GM18526 (cell line): ENCODE data around the gene EPB41L4A.

Experiments used
- POLR2A ChIP-seq: IDR thresholded peaks from 3 replicates; pipeline ENCODE4 v1.6.1; 2011; ENCODE audit not compliant: insufficient read length; ENCODE audit errors: extremely low read depth

The EPB41L4A gene

DNA sequence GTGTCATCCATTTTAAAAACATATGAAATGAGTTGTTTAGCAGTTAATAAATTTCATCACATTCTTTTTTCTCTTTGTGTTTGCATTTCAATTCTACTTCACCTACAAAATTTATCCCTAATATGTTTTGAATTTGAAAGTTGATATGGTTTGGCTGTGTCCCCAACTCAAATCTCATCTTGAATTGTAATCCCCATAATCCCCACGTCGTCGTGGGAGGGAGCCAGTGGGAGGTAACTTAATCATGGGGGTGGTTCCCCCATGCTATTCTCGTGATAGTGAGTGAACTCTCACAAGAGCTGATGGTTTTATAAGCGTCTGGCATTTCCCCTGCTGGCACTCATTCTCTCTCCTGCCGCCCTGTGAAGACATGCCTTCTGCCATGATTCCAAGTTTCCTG lies 200.1 kb downstream of the EPB41L4A start:
- no peak for TF ChIP-seq POLR2A

DNA sequence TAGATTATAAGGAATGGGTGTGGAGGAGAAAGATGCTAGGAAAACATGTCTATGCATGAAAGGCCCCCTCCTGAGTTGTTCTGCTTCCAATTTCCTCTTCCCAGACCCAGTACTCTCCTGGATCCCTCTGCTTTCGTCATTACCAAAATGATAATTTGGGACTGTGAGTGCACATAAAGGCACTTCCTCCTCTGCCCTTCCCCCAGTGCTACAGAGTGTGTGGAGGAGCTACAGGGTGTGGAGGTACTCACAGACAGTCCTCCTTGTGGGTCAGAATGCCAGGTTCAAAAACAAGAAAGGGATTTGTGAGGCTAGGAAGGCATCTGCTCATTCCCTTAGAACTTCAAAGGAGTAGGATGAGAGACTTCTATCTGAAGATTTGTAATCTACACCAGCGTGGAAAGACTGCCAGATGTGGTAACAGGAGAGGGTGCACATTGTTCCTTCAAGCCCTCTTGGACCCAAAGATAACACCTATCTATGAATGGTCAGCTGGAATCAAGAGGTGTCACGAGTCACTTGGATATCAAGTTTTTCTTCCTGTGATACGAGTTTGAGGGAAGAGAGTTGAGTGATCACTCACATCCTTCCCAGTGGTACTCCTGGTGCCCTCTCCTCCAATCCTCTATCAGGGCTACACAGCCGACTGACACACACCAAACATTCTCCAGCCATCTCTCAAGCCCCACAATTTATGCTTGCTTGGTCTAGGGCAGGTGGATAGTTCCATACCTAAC lies 201.1 kb downstream of the EPB41L4A start:
- no peak for TF ChIP-seq POLR2A

DNA sequence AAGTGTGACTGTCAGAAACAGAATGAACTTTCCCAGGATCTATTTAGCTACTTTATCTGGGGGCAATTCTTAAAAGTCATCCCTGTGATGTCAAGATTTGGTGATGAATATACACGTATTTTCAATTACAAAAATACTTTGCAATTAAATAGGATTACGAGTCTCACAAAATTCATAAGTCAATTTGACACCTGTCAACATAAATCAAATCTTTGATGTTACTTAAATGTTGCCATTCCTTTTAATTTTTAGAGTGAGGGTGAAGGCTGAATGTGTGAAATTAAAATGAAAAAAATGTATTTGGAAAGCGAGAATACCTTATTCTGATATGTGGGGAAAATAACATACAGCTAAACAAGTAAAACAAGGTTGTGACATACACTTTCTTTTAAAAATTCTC lies 202.9 kb downstream of the EPB41L4A start:
- no peak for TF ChIP-seq POLR2A

DNA sequence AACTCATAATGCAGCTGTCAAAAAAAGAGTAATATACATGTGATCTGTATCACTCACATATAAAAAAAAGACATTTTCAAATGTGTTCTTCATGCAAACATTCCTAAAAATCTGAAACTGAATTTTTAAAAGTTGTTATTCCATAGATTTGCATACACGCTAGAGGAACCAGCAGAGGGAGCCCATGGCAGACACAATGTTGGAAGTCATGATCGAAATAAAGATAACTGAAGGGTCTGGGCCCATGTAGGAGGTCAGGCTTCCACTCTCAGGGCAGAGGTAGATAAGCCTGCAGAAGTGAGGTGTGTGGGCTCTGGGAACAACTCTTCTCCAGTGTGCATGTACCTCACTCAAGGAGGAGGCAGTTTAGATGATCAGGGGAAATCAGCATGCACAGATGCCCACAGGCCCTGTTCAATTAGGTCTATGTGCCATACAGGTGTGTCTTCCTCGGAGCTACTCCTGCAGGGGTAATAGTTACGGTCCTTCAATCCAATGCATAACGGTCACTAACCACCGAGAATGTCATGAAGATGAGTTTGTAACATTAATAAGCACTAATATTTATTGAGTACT lies 208.6 kb downstream of the EPB41L4A start:
- TF ChIP-seq POLR2A, result no peak

DNA sequence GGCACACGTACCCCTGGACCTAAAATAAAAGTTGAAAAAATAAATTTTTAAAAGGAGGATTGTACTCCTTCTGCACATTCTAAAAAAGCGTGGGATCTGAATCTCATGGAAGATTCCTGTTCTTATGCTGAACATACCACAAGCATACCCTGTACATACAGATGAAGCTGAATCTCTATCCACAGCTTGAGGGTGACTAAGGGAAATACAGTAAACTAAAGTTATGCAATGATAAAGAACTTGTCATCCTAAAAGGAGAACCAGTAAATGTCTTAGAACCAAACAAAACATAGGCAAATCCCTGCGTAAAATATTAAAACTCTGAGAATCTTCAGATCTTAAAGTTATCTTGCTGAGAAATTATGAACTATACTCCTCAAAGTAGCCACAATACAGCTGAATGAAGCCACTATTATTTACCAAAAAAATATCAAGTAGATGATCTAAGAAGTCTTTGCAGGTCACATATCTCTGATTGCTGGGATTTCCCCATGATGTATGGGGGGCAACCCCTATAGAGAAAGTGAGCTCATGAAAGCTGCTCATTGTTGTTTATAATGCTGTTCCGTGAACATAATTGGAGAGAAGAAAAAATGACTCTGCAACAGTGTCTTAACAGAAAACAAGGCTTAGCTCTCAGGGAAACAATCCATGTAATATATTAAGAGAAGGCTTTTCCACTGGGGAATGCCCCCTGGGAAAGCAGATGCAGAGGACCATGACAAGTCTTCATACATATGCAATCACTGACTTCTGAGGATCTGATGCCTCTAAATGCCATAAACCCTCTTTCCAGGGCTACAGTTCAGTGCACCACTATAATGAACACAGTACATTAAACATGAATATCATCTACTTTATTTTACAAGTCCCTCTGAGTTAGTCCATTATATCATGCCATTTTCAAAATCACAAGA lies 210.1 kb downstream of the EPB41L4A start:
- no peak for TF ChIP-seq POLR2A

DNA sequence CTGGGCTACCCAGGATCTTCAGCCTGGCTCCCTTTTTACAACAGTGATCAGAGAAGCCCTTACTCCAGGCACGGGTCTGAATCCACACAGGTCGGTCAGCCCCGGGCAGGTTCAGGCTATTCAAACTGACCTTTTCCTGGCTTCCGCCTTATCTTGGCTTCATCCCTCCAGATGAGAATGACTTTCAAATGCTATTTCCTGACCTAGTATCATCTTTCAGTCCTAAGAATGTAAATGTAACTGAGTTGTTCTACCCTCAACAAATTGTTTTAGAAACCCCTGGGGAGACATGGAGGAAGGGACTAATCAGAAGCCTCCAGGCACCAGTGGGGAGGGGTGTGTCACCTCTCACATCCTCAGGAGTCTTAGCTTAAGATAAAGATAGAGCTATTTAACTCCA lies 213.2 kb downstream of the EPB41L4A start:
- no peak for TF ChIP-seq POLR2A

DNA sequence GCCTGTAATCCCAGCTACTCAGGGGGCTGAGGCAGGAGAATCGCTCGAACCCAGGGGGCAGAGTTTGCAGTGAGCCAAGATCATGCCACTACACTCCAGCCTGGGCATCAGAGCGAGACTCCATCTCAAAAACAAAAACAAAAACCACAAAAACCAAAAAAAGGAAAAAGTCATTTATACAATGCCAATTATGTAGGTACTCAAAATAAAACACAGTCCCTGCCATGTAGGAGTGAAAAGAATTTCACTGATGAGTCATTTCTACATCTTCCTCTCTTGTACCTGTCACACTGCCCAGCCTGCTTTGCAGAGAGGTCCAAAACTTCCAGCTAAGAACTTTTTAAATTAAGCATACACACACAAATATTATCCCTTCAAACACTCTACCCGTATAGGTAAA lies 215.8 kb downstream of the EPB41L4A start:
- no peak for TF ChIP-seq POLR2A

DNA sequence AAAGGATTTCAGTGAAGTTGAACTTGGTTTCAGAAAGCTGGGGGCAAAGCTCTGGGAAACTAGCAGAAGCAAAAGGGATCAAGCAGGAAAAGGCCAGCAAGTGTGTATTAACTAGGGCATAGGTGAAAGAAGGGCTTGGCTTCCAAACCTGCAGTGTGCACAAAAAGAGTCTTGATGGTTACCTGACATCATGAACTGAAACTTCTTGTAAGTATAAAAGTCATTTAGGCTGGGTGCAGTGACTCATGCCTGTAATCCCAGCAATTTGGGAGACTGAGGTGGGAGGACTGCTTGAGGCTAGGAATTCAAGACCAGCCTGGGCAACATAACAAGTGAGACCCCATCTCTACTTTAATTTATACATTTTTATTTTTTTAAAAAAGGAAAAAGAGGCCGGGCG lies 216.4 kb downstream of the EPB41L4A start:
- no peak for TF ChIP-seq POLR2A

DNA sequence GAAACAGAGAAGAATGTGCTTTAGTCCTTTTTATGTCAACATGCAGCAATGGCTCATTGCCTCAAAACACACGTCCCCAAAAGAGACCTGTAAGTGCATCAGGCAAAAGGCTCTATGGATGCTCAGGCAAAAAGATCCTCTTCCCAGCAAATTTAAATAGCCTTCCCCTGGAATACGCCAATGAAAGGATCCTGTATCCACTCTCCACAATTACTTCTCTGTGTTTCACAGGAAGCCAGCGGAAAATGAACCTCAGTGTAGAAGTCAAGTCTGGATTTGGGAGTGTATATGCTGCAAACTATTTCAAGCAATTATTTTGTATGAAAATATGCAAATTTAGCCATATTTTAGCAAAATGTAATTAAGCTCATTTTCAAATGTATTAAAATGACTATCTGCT lies 217.9 kb downstream of the EPB41L4A start:
- TF ChIP-seq POLR2A, result no peak

DNA sequence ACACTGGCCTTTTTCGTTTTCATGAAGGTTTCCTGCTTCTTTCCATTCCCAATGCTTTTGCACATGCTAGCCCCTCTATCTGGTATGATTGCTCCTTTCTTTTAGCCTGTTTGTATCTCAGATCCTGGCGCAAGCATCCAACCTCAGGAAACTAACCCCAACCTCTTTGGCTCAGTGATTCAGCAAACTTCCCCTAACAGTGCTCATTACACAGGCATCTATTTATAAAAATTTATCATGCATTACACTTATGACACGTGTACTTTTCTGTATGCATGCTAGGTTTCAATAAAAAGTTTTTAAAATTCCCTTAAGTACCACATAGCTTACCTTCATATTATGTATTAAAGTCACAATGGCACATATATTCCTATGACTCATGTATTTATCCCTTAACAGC lies 218.9 kb downstream of the EPB41L4A start:
- no peak for TF ChIP-seq POLR2A

DNA sequence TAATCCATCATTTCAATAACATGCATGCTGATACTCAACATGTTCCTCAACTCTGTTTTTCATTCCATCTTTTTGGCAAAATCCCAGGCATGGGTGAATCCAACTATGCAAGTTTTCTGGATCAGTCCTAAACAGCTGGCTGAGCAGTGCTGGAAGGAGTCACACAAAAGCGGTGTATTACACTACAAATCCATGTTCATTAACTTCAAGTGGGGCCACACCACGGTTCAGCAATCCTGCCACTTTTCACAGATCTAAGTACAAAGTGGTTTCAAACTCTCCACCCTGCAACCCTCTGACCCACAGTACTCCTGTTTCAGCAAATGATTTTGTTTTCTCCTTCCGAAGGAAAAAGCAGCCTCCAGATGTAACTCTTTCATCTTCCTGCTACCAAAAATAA lies 222.5 kb downstream of the EPB41L4A start:
- TF ChIP-seq POLR2A, result no peak

DNA sequence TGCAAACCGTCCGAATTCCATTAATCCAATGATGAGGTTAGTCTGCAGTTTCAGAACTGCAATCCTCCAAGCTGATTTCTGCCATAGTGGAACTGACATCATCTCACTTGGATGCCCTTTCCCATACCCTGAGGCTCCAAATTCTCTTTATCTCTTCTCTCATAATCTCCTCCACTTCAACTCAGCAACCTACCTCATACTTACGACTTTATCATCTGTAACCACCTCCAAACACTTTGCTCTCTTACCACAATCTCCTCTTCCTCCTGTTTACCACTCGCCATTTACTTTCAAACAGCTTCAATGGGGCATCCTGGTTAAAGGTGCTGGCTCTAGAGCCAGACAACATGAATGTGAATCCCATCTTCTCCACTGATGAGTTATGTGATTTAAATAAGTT lies 223.2 kb downstream of the EPB41L4A start:
- no peak for TF ChIP-seq POLR2A

DNA sequence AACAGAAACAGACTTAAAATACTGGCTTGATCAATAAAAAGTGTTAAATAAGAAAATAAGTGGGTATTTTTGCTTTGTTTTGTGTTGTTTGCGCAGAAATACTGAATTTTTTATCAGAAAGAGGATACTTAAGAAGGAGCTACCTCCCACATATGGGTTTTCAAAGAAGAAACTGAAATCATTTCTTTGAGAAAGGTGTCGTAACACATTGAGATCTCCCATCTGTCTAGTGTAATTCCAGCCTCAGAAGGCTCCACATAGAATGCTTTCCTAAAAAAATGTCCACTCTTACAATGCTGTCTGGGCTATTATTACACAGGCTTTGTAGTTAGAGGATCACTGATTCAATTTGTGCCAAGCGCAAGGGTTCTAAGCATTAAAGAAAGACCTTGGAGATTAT lies 226.2 kb downstream of the EPB41L4A start:
- TF ChIP-seq POLR2A, result no peak

DNA sequence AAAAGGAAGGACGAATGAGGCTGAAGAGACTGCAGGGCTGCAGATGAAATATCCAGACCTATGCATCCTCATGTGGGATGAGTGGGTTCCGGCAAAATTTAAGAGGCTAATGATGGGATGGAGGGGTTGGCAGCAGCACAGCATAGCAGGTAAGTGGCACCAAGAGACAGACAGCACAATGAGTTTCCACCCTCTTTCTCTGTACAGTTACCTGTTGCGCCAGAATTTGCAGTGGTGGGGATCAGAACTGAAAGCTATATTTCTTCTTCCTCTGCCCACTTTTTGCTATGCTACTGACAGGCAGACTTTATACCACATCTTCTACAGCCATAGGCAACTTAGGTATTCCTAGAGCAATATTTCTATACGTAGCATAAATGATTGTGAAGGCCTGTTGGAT lies 227.0 kb downstream of the EPB41L4A start:
- no peak for TF ChIP-seq POLR2A

DNA sequence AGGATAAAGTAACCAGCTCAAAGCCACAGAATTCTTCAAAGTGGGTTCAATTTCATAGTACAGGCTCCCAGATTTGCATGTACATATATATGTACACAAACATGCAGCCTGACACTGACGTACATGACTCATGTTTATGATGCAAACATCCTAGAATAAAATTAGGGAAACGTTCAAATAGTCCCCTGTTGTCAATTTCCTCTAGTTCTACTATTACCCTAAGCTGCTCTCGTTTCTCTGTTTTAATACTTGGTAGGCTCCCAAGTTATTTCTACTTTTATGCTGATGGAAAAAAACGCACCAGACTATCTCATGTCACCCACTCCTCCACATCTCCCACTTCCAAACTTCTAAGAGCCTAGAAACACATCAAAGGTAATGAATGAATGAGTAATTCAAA lies 229.7 kb downstream of the EPB41L4A start:
- no peak for TF ChIP-seq POLR2A

DNA sequence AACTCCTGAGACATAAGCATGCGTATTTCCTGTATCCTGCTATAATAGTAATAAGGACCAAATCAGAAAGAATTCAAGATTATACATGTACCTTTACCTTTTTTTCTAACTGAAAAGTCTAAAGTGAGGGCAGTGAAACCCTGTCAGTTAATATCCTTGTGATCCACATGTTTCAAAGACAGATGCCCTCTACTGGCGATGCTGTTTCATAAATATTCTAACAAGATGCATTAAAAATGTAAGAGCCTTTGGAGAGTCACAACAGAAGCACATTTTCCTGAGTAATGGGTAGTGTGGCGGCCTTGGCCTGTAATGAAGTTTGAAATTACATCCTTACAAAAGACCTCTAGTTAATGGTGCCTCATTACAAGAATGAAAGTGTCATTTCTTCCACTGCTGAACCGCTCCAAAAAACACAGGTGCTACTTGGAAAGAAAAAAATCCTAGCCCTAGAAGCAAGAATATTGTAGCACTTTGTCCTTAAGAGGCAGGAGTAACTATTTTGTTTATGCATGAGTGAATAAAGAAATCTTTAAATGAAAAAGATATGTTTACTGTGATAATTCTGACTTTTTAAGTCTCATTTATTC lies 232.6 kb downstream of the EPB41L4A start:
- no peak for TF ChIP-seq POLR2A

DNA sequence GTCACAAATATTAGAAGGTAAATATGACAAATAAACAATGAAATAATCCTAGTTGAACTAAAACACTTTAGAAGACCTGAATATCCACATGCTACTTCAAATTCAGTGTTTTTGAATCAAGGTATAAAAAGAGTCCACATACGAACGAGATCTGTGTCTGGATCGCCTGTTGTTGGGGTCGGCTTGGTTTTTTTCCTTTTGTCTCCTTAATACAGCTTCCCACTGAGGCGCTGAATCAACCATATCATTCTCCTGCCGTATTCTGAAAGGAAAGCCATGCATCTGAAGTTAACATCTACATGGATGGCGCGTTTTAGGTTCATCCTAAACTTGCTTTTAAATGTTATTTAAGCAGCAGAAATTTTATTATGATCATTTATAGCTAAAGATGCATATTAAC lies 235.2 kb downstream of the EPB41L4A start:
- no peak for TF ChIP-seq POLR2A
